HEK293 (cell line): ENCODE results near the gene LDHAL6B.

ENCODE experiments used
- FEZF1 ChIP-seq: fragments of 450-650 bp; formaldehyde crosslinking; IDR thresholded peaks from 2 replicates; pipeline ENCODE4 v1.5.1; 2016; ENCODE audit warnings: missing biosample characterization, missing genetic modification characterization
- GFI1B ChIP-seq: fragments of 450-650 bp; formaldehyde crosslinking; IDR thresholded peaks from 2 replicates; pipeline ENCODE4 v1.5.1; 2016; ENCODE audit warnings: missing biosample characterization, missing genetic modification characterization
- GLI4 ChIP-seq: fragments of 450-650 bp; formaldehyde crosslinking; IDR thresholded peaks from 2 replicates; pipeline ENCODE4 v1.5.1; 2016; ENCODE audit warnings: missing biosample characterization, missing genetic modification characterization
- HOXA7 ChIP-seq: sonication (generic); formaldehyde crosslinking; IDR thresholded peaks from 2 replicates; pipeline ENCODE4 v1.8.1; 2022; ENCODE audit warnings: missing genetic modification reagents, borderline replicate concordance
- TCF7L2 ChIP-seq: IDR thresholded peaks from 2 replicates; pipeline ENCODE4 v1.6.1; 2011; ENCODE audit warnings: low read depth, mild to moderate bottlenecking, inconsistent platforms, low read length, moderate library complexity, borderline replicate concordance
- ZNF132 ChIP-seq: fragments of 450-650 bp; formaldehyde crosslinking; IDR thresholded peaks from 2 replicates; pipeline ENCODE4 v1.5.1; 2017; ENCODE audit warnings: missing biosample characterization, missing genetic modification characterization, borderline replicate concordance
- ZNF214 ChIP-seq: fragments of 450-650 bp; formaldehyde crosslinking; IDR thresholded peaks from 2 replicates; pipeline ENCODE4 v1.5.1; 2017; ENCODE audit warnings: missing biosample characterization, mild to moderate bottlenecking, missing genetic modification characterization, borderline replicate concordance
- ZNF501 ChIP-seq: fragments of 450-650 bp; formaldehyde crosslinking; IDR thresholded peaks from 2 replicates; pipeline ENCODE4 v1.5.1; 2016; ENCODE audit warnings: missing biosample characterization, missing genetic modification characterization
- TF ChIP-seq, protein P1 (sequence below): fragments of 450-650 bp; formaldehyde crosslinking; IDR thresholded peaks from 2 replicates; pipeline ENCODE4 v1.5.1; 2016; ENCODE audit warnings: missing biosample characterization, missing genetic modification characterization, low read depth
- TF ChIP-seq, protein P2 (sequence below): fragments of 450-650 bp; formaldehyde crosslinking; IDR thresholded peaks from 2 replicates; pipeline ENCODE4 v1.5.1; 2016; ENCODE audit warnings: missing biosample characterization, missing genetic modification characterization, low read depth
- TF ChIP-seq, protein P3 (sequence below): fragments of 450-650 bp; formaldehyde crosslinking; IDR thresholded peaks from 2 replicates; pipeline ENCODE4 v1.5.1; 2016; ENCODE audit warnings: missing biosample characterization, missing genetic modification characterization
- TF ChIP-seq, protein P4 (sequence below): fragments of 450-650 bp; formaldehyde crosslinking; IDR thresholded peaks from 2 replicates; pipeline ENCODE4 v1.5.1; 2016; ENCODE audit warnings: missing biosample characterization, missing genetic modification characterization
- TF ChIP-seq, protein P5 (sequence below): fragments of 450-650 bp; formaldehyde crosslinking; IDR thresholded peaks from 2 replicates; pipeline ENCODE4 v1.5.1; 2017; ENCODE audit warnings: missing biosample characterization, missing genetic modification characterization

DNA sequence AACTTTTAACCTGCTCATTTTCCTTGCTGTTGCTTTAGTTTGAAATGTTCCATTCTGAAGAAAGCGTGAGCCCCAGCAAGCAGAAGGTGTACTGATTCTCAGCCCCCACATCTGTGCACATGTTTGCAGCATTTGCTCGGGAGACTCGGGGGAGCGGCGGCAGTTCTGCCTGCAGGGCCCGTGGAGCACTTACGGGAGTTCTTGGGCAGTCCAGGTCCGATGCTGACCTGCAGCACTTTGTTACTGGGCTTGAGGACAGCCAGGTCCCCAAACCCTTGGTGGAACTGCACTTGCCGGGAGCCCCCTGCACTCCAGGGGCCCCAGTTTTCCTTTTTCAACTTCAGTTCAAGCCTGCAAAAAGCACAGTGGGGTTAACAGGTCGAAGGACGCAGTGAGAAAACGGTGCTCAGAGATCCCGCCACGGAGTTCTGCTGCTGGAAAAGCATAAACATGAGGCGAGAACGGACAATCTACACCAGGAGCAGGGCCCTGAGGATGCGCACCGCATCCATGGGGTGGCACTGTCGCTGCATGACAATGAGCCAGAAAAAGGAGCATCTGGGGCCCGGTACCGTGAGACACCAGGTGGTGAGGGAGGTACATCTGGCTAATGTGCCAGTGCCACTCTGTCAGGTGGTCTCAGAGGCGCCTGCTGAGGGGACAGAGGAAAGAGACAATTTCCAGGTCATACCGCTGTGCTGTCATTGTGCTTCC, 45.6 kb upstream of the LDHAL6B start:
- TF ChIP-seq HOXA7 (CRISPR knock-in tag) = no peak
- TF ChIP-seq, protein P1, sequence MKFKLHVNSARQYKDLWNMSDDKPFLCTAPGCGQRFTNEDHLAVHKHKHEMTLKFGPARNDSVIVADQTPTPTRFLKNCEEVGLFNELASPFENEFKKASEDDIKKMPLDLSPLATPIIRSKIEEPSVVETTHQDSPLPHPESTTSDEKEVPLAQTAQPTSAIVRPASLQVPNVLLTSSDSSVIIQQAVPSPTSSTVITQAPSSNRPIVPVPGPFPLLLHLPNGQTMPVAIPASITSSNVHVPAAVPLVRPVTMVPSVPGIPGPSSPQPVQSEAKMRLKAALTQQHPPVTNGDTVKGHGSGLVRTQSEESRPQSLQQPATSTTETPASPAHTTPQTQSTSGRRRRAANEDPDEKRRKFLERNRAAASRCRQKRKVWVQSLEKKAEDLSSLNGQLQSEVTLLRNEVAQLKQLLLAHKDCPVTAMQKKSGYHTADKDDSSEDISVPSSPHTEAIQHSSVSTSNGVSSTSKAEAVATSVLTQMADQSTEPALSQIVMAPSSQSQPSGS (tag by site-specific recombination) = no peak
- no peak for TF ChIP-seq ZNF501 (tag by site-specific recombination)
- TF ChIP-seq FEZF1 = no peak
- TF ChIP-seq ZNF214 (tag by site-specific recombination) = no peak
- TF ChIP-seq, protein P2, sequence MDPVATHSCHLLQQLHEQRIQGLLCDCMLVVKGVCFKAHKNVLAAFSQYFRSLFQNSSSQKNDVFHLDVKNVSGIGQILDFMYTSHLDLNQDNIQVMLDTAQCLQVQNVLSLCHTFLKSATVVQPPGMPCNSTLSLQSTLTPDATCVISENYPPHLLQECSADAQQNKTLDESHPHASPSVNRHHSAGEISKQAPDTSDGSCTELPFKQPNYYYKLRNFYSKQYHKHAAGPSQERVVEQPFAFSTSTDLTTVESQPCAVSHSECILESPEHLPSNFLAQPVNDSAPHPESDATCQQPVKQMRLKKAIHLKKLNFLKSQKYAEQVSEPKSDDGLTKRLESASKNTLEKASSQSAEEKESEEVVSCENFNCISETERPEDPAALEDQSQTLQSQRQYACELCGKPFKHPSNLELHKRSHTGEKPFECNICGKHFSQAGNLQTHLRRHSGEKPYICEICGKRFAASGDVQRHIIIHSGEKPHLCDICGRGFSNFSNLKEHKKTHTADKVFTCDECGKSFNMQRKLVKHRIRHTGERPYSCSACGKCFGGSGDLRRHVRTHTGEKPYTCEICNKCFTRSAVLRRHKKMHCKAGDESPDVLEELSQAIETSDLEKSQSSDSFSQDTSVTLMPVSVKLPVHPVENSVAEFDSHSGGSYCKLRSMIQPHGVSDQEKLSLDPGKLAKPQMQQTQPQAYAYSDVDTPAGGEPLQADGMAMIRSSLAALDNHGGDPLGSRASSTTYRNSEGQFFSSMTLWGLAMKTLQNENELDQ (tag by site-specific recombination) = no peak
- TF ChIP-seq ZNF132 (tag by site-specific recombination) = no peak
- TF ChIP-seq, protein P3, sequence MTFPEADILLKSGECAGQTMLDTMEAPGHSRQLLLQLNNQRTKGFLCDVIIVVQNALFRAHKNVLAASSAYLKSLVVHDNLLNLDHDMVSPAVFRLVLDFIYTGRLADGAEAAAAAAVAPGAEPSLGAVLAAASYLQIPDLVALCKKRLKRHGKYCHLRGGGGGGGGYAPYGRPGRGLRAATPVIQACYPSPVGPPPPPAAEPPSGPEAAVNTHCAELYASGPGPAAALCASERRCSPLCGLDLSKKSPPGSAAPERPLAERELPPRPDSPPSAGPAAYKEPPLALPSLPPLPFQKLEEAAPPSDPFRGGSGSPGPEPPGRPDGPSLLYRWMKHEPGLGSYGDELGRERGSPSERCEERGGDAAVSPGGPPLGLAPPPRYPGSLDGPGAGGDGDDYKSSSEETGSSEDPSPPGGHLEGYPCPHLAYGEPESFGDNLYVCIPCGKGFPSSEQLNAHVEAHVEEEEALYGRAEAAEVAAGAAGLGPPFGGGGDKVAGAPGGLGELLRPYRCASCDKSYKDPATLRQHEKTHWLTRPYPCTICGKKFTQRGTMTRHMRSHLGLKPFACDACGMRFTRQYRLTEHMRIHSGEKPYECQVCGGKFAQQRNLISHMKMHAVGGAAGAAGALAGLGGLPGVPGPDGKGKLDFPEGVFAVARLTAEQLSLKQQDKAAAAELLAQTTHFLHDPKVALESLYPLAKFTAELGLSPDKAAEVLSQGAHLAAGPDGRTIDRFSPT (tag by site-specific recombination) = no peak
- no peak for TF ChIP-seq GFI1B (tag by site-specific recombination)
- TF ChIP-seq, protein P4, sequence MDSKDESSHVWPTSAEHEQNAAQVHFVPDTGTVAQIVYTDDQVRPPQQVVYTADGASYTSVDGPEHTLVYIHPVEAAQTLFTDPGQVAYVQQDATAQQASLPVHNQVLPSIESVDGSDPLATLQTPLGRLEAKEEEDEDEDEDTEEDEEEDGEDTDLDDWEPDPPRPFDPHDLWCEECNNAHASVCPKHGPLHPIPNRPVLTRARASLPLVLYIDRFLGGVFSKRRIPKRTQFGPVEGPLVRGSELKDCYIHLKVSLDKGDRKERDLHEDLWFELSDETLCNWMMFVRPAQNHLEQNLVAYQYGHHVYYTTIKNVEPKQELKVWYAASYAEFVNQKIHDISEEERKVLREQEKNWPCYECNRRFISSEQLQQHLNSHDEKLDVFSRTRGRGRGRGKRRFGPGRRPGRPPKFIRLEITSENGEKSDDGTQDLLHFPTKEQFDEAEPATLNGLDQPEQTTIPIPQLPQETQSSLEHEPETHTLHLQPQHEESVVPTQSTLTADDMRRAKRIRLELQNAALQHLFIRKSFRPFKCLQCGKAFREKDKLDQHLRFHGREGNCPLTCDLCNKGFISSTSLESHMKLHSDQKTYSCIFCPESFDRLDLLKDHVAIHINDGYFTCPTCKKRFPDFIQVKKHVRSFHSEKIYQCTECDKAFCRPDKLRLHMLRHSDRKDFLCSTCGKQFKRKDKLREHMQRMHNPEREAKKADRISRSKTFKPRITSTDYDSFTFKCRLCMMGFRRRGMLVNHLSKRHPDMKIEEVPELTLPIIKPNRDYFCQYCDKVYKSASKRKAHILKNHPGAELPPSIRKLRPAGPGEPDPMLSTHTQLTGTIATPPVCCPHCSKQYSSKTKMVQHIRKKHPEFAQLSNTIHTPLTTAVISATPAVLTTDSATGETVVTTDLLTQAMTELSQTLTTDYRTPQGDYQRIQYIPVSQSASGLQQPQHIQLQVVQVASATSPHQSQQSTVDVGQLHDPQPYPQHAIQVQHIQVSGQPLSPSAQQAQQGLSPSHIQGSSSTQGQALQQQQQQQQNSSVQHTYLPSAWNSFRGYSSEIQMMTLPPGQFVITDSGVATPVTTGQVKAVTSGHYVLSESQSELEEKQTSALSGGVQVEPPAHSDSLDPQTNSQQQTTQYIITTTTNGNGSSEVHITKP (tag by site-specific recombination) = no peak
- no peak for TF ChIP-seq TCF7L2
- TF ChIP-seq, protein P5, sequence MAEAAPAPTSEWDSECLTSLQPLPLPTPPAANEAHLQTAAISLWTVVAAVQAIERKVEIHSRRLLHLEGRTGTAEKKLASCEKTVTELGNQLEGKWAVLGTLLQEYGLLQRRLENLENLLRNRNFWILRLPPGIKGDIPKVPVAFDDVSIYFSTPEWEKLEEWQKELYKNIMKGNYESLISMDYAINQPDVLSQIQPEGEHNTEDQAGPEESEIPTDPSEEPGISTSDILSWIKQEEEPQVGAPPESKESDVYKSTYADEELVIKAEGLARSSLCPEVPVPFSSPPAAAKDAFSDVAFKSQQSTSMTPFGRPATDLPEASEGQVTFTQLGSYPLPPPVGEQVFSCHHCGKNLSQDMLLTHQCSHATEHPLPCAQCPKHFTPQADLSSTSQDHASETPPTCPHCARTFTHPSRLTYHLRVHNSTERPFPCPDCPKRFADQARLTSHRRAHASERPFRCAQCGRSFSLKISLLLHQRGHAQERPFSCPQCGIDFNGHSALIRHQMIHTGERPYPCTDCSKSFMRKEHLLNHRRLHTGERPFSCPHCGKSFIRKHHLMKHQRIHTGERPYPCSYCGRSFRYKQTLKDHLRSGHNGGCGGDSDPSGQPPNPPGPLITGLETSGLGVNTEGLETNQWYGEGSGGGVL (tag by site-specific recombination) = no peak
- TF ChIP-seq GLI4 (tag by site-specific recombination) = no peak
